Stomach smooth muscle (tissue), 2 donors: ENCODE measurements around the gene RPIA.

Source experiments
- H3K27ac ChIP-seq: one replicate; pipeline ENCODE4 v1.7.0; 2013; ENCODE audit warnings: mild to moderate bottlenecking, low read length, inconsistent platforms
- H3K27me3 ChIP-seq, 2 donors: one replicate each; pipeline ENCODE4 v1.7.0; 2013; ENCODE audit warnings: low read length in 2 of 2; ENCODE audit not compliant: insufficient read depth in 2 of 2, control insufficient read depth in 1 of 2
- H3K36me3 ChIP-seq, 2 donors: one replicate each; pipeline ENCODE4 v1.7.0; 2013; ENCODE audit warnings: low read length in 2 of 2; ENCODE audit not compliant: control insufficient read depth in 2 of 2, insufficient read depth in 2 of 2
- H3K4me1 ChIP-seq: one replicate; pipeline ENCODE4 v1.7.0; 2013; ENCODE audit warnings: low read length; ENCODE audit not compliant: control insufficient read depth, insufficient read depth
- H3K4me3 ChIP-seq, 2 donors: one replicate each; pipeline ENCODE4 v1.7.0; 2013; ENCODE audit warnings: low read length in 2 of 2
- H3K9ac ChIP-seq, 2 donors: one replicate each; pipeline ENCODE4 v1.7.0; 2013; ENCODE audit warnings: low read length in 2 of 2, mild to moderate bottlenecking in 1 of 2
- H3K9me3 ChIP-seq, 2 donors: one replicate each; pipeline ENCODE4 v1.7.0; 2013; ENCODE audit warnings: low read length in 2 of 2; ENCODE audit not compliant: control insufficient read depth in 2 of 2
- donor health status: healthy.
- donor health status: Pancreatic carcinoma.

RPIA gene

GRCh38 chr2:88733155-88733902 is 41.9 kb downstream of the RPIA start:
- Histone ChIP-seq H3K27ac (no peak overlapping the region), H3K27me3 (no peaks in the 10 kb centered on the region), H3K4me3 (no peak overlapping the region), H3K9ac (no peak overlapping the region), H3K36me3 (peaks cover 16 to 19% of the 10 kb centered on the region in 2 donors), H3K9me3 (no peaks in the 10 kb centered on the region), H3K4me1 (no peaks in the 10 kb centered on the region)

- Histone ChIP-seq H3K4me3 (no peak overlapping the region), H3K27me3 (no peaks in the 10 kb centered on the region), H3K9ac (no peak overlapping the region), H3K4me1 (no peaks in the 10 kb centered on the region), H3K9me3 (no peaks in the 10 kb centered on the region), H3K27ac (no peak overlapping the region), H3K36me3 (peaks cover 18 to 23% of the 10 kb centered on the region in 2 donors)
These were observed 43.7 kb downstream of the RPIA start for GRCh38 chr2:88735133-88735532.

- H3K4me1 ChIP-seq, result no peaks in the 10 kb centered on the region
- H3K27ac ChIP-seq, result no peak overlapping the region
- no peaks in the 10 kb centered on the region for H3K9me3 ChIP-seq
- no peak overlapping the region for H3K4me3 ChIP-seq
- peaks cover 18 to 27% of the 10 kb centered on the region in 2 donors for H3K36me3 ChIP-seq
- no peaks in the 10 kb centered on the region for H3K27me3 ChIP-seq
- H3K9ac ChIP-seq, result no peak overlapping the region
These were observed 44.4 kb downstream of the RPIA start for GRCh38 chr2:88735853-88736252.

GRCh38 chr2:88736437-88736836 is 45.0 kb downstream of the RPIA start:
- Histone ChIP-seq H3K27ac (no peak overlapping the region), H3K4me3 (no peak overlapping the region), H3K9me3 (no peaks in the 10 kb centered on the region), H3K9ac (no peak overlapping the region), H3K4me1 (no peaks in the 10 kb centered on the region), H3K27me3 (no peaks in the 10 kb centered on the region), H3K36me3 (peaks cover 18 to 27% of the 10 kb centered on the region in 2 donors)

- Histone ChIP-seq H3K4me3 (no peak overlapping the region), H3K4me1 (no peaks in the 10 kb centered on the region), H3K27me3 (no peaks in the 10 kb centered on the region), H3K9ac (no peak overlapping the region), H3K36me3 (peaks cover 18 to 27% of the 10 kb centered on the region in 2 donors), H3K9me3 (no peaks in the 10 kb centered on the region), H3K27ac (no peak overlapping the region)
These were observed 45.9 kb downstream of the RPIA start for GRCh38 chr2:88737385-88737784.

GRCh38 chr2:88738271-88738670 is 46.8 kb downstream of the RPIA start:
- Histone ChIP-seq H3K36me3 (peaks cover 18 to 30% of the 10 kb centered on the region in 2 donors), H3K9ac (no peak overlapping the region), H3K27me3 (no peaks in the 10 kb centered on the region), H3K9me3 (no peaks in the 10 kb centered on the region), H3K4me3 (no peak overlapping the region), H3K4me1 (no peaks in the 10 kb centered on the region), H3K27ac (no peak overlapping the region)

GRCh38 chr2:88739985-88740600 is 48.6 kb downstream of the RPIA start:
- H3K4me1 ChIP-seq, result no peaks in the 10 kb centered on the region
- H3K9ac ChIP-seq, result no peak overlapping the region
- peaks cover 20 to 33% of the 10 kb centered on the region in 2 donors for H3K36me3 ChIP-seq
- no peaks in the 10 kb centered on the region for H3K27me3 ChIP-seq
- H3K9me3 ChIP-seq, result no peaks in the 10 kb centered on the region
- no peak overlapping the region for H3K4me3 ChIP-seq
- H3K27ac ChIP-seq, result no peak overlapping the region

GRCh38 chr2:88746929-88747490 is 55.5 kb downstream of the RPIA start:
- Histone ChIP-seq H3K4me1 (no peaks in the 10 kb centered on the region), H3K27ac (no peak overlapping the region), H3K9me3 (no peaks in the 10 kb centered on the region), H3K9ac (no peak overlapping the region), H3K4me3 (no peak overlapping the region), H3K27me3 (no peaks in the 10 kb centered on the region), H3K36me3 (peaks cover 16 to 30% of the 10 kb centered on the region in 2 donors)

- Histone ChIP-seq H3K36me3 (peaks cover 21 to 34% of the 10 kb centered on the region in 2 donors), H3K27ac (no peak overlapping the region), H3K9me3 (no peaks in the 10 kb centered on the region), H3K4me3 (no peak overlapping the region), H3K27me3 (no peaks in the 10 kb centered on the region), H3K4me1 (no peaks in the 10 kb centered on the region), H3K9ac (no peak overlapping the region)
These were observed 56.5 kb downstream of the RPIA start for GRCh38 chr2:88747990-88748389.

- no peaks in the 10 kb centered on the region for H3K27me3 ChIP-seq
- no peaks in the 10 kb centered on the region for H3K9me3 ChIP-seq
- peaks cover 14 to 29% of the 10 kb centered on the region in 2 donors for H3K36me3 ChIP-seq
- no peak overlapping the region for H3K4me3 ChIP-seq
- no peaks in the 10 kb centered on the region for H3K4me1 ChIP-seq
- no peak overlapping the region for H3K27ac ChIP-seq
- H3K9ac ChIP-seq, result no peak overlapping the region
These were observed 60.3 kb downstream of the RPIA start for GRCh38 chr2:88751768-88752167.
